Measurements from ENCODE around the gene FRMD4B. TPM values are rescaled to one million over a fixed set of nuclear protein-coding genes. Genes with fewer than 3 reads are reported as not detected.
"Not testable (repeated sequence)": the region's sequence is repeated elsewhere in the genome, so short reads cannot be mapped to it uniquely, and the experiment has no call there.

FRMD4B gene
- total and polyA plus RNA-seq, 2 donors from 2014 or later: 11.8 to 50.5 TPM

GRCh38 chr3:69323941-69324340 is 61.9 kb downstream of the FRMD4B start:
- FAIRE-seq: no peak
- H3K9me3 ChIP-seq (ENCODE audit: control insufficient read depth in 2 of 3, insufficient read depth in 1 of 3, low read length in 3 of 3): no peaks in the 10 kb centered on the region
- H3K27me3 ChIP-seq (ENCODE audit: control insufficient read depth, insufficient read depth, low read length): no peaks in the 10 kb centered on the region
- TF ChIP-seq, protein P1, sequence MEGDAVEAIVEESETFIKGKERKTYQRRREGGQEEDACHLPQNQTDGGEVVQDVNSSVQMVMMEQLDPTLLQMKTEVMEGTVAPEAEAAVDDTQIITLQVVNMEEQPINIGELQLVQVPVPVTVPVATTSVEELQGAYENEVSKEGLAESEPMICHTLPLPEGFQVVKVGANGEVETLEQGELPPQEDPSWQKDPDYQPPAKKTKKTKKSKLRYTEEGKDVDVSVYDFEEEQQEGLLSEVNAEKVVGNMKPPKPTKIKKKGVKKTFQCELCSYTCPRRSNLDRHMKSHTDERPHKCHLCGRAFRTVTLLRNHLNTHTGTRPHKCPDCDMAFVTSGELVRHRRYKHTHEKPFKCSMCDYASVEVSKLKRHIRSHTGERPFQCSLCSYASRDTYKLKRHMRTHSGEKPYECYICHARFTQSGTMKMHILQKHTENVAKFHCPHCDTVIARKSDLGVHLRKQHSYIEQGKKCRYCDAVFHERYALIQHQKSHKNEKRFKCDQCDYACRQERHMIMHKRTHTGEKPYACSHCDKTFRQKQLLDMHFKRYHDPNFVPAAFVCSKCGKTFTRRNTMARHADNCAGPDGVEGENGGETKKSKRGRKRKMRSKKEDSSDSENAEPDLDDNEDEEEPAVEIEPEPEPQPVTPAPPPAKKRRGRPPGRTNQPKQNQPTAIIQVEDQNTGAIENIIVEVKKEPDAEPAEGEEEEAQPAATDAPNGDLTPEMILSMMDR (IDR thresholded peaks at IDR 0.05; ENCODE audit: borderline replicate concordance, extremely low read depth, insufficient read depth): no peak
- no peak overlapping the region for H3K27ac ChIP-seq (ENCODE audit: low read depth in 2 of 2, low read length in 2 of 2)
- H3K9ac ChIP-seq (ENCODE audit: low read length in 3 of 3): no peak overlapping the region
- no peak overlapping the region for H3K4me3 ChIP-seq (ENCODE audit: low read length in 3 of 3)
- H3K4me1 ChIP-seq (ENCODE audit: control insufficient read depth in 2 of 3, insufficient read depth in 2 of 3, low read depth in 1 of 3, low read length in 3 of 3): peaks cover 0 to 7% (median 6%) of the 10 kb centered on the region in 3 donors
- intact Hi-C loops (cut with DNase I): no loop called here
- no peak for DNase-seq
- H3K36me3 ChIP-seq (ENCODE audit: control insufficient read depth in 2 of 3, insufficient read depth in 3 of 3, low read length in 3 of 3): no peaks in the 10 kb centered on the region

- intact Hi-C loops (cut with DNase I); H3K27me3 ChIP-seq (ENCODE audit: control insufficient read depth, insufficient read depth, low read length); H3K9ac ChIP-seq (ENCODE audit: low read length in 3 of 3); FAIRE-seq; H3K9me3 ChIP-seq (ENCODE audit: control insufficient read depth in 2 of 3, insufficient read depth in 1 of 3, low read length in 3 of 3); H3K4me3 ChIP-seq (ENCODE audit: low read length in 3 of 3); DNase-seq; H3K36me3 ChIP-seq (ENCODE audit: control insufficient read depth in 2 of 3, insufficient read depth in 3 of 3, low read length in 3 of 3); H3K4me1 ChIP-seq (ENCODE audit: control insufficient read depth in 2 of 3, insufficient read depth in 2 of 3, low read depth in 1 of 3, low read length in 3 of 3); H3K27ac ChIP-seq (ENCODE audit: low read depth in 2 of 2, low read length in 2 of 2): not testable (repeated sequence)
Measured at GRCh38 chr3:69322512-69322911, 63.4 kb downstream of the FRMD4B start.

GRCh38 chr3:69322158-69322509 is 63.8 kb downstream of the FRMD4B start:
- Histone ChIP-seq H3K9ac (ENCODE audit: low read length in 3 of 3) (no peak overlapping the region), H3K27ac (ENCODE audit: low read depth in 2 of 2, low read length in 2 of 2) (no peak overlapping the region), H3K27me3 (ENCODE audit: control insufficient read depth, insufficient read depth, low read length) (no peaks in the 10 kb centered on the region), H3K4me3 (ENCODE audit: low read length in 3 of 3) (no peak overlapping the region), H3K36me3 (ENCODE audit: control insufficient read depth in 2 of 3, insufficient read depth in 3 of 3, low read length in 3 of 3) (no peaks in the 10 kb centered on the region), H3K4me1 (ENCODE audit: control insufficient read depth in 2 of 3, insufficient read depth in 2 of 3, low read depth in 1 of 3, low read length in 3 of 3) (peaks cover 0 to 7% (median 0%) of the 10 kb centered on the region in 3 donors), H3K9me3 (ENCODE audit: control insufficient read depth in 2 of 3, insufficient read depth in 1 of 3, low read length in 3 of 3) (no peaks in the 10 kb centered on the region)
- TF ChIP-seq, protein P1 (IDR thresholded peaks at IDR 0.05; ENCODE audit: borderline replicate concordance, extremely low read depth, insufficient read depth): no peak
- FAIRE-seq: no peak
- intact Hi-C loops (cut with DNase I): no loop called here
- no peak for DNase-seq

GRCh38 chr3:69321301-69322157 is 64.4 kb downstream of the FRMD4B start:
- DNase-seq: no peak
- H3K9ac ChIP-seq (ENCODE audit: low read length in 3 of 3): no peak overlapping the region
- no peaks in the 10 kb centered on the region for H3K9me3 ChIP-seq (ENCODE audit: control insufficient read depth in 2 of 3, insufficient read depth in 1 of 3, low read length in 3 of 3)
- TF ChIP-seq, protein P1 (IDR thresholded peaks at IDR 0.05; ENCODE audit: borderline replicate concordance, extremely low read depth, insufficient read depth): no peak
- H3K4me3 ChIP-seq (ENCODE audit: low read length in 3 of 3): no peak overlapping the region
- H3K27me3 ChIP-seq (ENCODE audit: control insufficient read depth, insufficient read depth, low read length): no peaks in the 10 kb centered on the region
- H3K36me3 ChIP-seq (ENCODE audit: control insufficient read depth in 2 of 3, insufficient read depth in 3 of 3, low read length in 3 of 3): no peaks in the 10 kb centered on the region
- no peak overlapping the region for H3K27ac ChIP-seq (ENCODE audit: low read depth in 2 of 2, low read length in 2 of 2)
- no peak for FAIRE-seq
- peaks cover 0 to 6% (median 0%) of the 10 kb centered on the region in 3 donors for H3K4me1 ChIP-seq (ENCODE audit: control insufficient read depth in 2 of 3, insufficient read depth in 2 of 3, low read depth in 1 of 3, low read length in 3 of 3)
- intact Hi-C loops (cut with DNase I): no loop called here
